ENCODE data around the gene DHPS.

DNA sequence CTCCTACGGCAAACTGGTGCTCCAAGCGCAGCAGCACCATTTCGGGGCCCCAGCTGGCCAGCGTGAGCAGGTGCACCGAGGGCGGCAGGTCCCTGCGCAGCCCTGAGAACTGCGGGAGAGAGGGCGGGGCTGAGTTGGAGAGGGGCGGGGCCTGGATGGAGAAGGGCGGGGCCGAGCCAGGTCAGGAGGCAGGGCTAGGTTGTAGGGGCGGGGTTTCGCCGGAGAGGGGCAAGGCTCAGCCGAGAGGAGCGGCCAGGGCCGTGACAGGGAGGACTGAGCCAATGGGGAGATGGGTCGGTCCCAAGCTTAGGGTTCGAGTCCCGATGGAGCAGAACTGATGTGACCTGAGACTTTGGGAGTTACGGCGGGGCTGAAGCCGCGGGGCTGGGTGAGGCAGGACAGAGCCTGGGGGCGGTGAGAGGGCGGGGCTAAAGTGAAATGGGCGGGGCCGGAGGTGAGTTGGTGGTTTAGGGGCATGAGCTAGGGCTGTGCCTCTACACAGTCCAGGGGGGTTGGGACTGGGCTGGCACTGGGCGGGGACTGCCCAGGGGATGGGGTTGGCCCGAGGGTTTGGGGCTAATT is 34.1 kb downstream of the DHPS start:
- TF ChIP-seq, protein P1, sequence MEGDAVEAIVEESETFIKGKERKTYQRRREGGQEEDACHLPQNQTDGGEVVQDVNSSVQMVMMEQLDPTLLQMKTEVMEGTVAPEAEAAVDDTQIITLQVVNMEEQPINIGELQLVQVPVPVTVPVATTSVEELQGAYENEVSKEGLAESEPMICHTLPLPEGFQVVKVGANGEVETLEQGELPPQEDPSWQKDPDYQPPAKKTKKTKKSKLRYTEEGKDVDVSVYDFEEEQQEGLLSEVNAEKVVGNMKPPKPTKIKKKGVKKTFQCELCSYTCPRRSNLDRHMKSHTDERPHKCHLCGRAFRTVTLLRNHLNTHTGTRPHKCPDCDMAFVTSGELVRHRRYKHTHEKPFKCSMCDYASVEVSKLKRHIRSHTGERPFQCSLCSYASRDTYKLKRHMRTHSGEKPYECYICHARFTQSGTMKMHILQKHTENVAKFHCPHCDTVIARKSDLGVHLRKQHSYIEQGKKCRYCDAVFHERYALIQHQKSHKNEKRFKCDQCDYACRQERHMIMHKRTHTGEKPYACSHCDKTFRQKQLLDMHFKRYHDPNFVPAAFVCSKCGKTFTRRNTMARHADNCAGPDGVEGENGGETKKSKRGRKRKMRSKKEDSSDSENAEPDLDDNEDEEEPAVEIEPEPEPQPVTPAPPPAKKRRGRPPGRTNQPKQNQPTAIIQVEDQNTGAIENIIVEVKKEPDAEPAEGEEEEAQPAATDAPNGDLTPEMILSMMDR (conservative IDR thresholded peaks at IDR 0.05; ENCODE audit: low read depth, low read length): no peak
- TF ChIP-seq RAD21 (IDR thresholded peaks at IDR 0.05; ENCODE audit: low read length) (no peak), MAZ (IDR thresholded peaks at IDR 0.05; ENCODE audit: borderline replicate concordance, low read depth, low read length) (no peak; the same call in 1 of the 2 replicates), POLR2A (IDR thresholded peaks at IDR 0.05; ENCODE audit: low read depth, low read length) (no peak), FOS (IDR thresholded peaks at IDR 0.05; ENCODE audit: low read depth, low read length) (no peak)
